Fibroblast of villous mesenchyme (primary cell): ENCODE results near the gene OXER1. TPM values are rescaled to one million over a fixed set of nuclear protein-coding genes. Genes with fewer than 3 reads are reported as not detected.

ENCODE experiments used
- DNase-seq: peaks from one replicate; pipeline ENCODE4 v3.0.0-alpha.2; 2010; ENCODE audit warnings: low read depth
- H3K4me3 ChIP-seq: 2 replicates; pipeline ENCODE4 v1.5.1; 2011; ENCODE audit warnings: low read depth, mild to moderate bottlenecking, low read length
- CTCF ChIP-seq: IDR thresholded peaks from 2 replicates; pipeline ENCODE4 v1.5.1; 2012; ENCODE audit warnings: low read depth, mild to moderate bottlenecking, low read length; ENCODE audit not compliant: insufficient read depth
- total RNA-seq: library from RNA; depleted of rRNA; stranded (reverse); fragments of >200 nt; gene quantifications from 2 replicates; pipeline ENCODE4 v1.2.3, GENCODE V29; 2012

Gene OXER1
- total RNA-seq, 1 donor = under 0.01 TPM

- H3K4me3 ChIP-seq = no peak overlapping the region
- DNase-seq = no peak
- no peak for TF ChIP-seq CTCF
Observed at GRCh38 chr2:42783511-42783910, 19.6 kb upstream of the OXER1 start.

- no peak overlapping the region for H3K4me3 ChIP-seq
- TF ChIP-seq CTCF = no peak
- DNase-seq = no peak
Observed at GRCh38 chr2:42781181-42781580, 17.2 kb upstream of the OXER1 start.

GRCh38 chr2:42777883-42778805, 14.2 kb upstream of the OXER1 start:
- no peak overlapping the region for H3K4me3 ChIP-seq
- DNase-seq = no peak
- TF ChIP-seq CTCF = no peak

- no peak for TF ChIP-seq CTCF
- H3K4me3 ChIP-seq = no peak overlapping the region
- DNase-seq = no peak
Observed at GRCh38 chr2:42775810-42776209, 11.9 kb upstream of the OXER1 start.

GRCh38 chr2:42775186-42775585, 11.3 kb upstream of the OXER1 start:
- H3K4me3 ChIP-seq = no peak overlapping the region
- no peak for DNase-seq
- TF ChIP-seq CTCF = no peak

- H3K4me3 ChIP-seq = no peak overlapping the region
- TF ChIP-seq CTCF = no peak
- no peak for DNase-seq
Observed at GRCh38 chr2:42771546-42772153, 7.7 kb upstream of the OXER1 start.
